ENCODE data around the gene UBE2J2. TPM values are rescaled to one million over a fixed set of nuclear protein-coding genes. Genes with fewer than 3 reads are reported as not detected.

The UBE2J2 gene
- total and polyA plus RNA-seq, 2 of the 13 experiments (the other 11 are each of a cell fraction or from before 2014, with no cell fraction given), result 25.4 to 29.4 TPM

- H3K27me3 ChIP-seq (ENCODE audit: control insufficient read depth in 1 of 2, insufficient read depth in 2 of 2, low read length in 2 of 2), result no peaks in the 10 kb centered on the region; a peak in 2 of 5 replicates
- ChIA-PET CTCF (ENCODE audit: low intra/inter-chr PET ratio, low total read pairs) (no interaction called here), POLR2A (no interaction called here)
- FAIRE-seq, result no peak
- intact Hi-C loops (cut with micrococcal nuclease; ENCODE audit: unreplicated experiment) (loop anchor here (5.0 to 10.0 kb wide), 3 partner anchors 59 to 229 kb away; partner anchors contain the start of genes HES4 and TTLL10), in situ Hi-C loops (cut with HindIII; ENCODE audit: extremely low pct_ligation_motif_present, low pct_unique_long_range_greater_than_20kb) (no loop called here)
- H3K4me2 ChIP-seq (ENCODE audit: low read depth, low read length), result no peak overlapping the region; the same call in 1 of the 2 replicates
- H3K4me3 ChIP-seq (replicated peaks in 1 of 3; ENCODE audit: insufficient read depth in 1 of 3, low read depth in 2 of 3, low read length in 3 of 3), result no peak overlapping the region
- peaks cover 84% of the 10 kb centered on the region for H3K4me1 ChIP-seq (ENCODE audit: insufficient read depth, low read length)
- no TSS peak for BruUV-seq (replicated peaks)
- H4K20me1 ChIP-seq (ENCODE audit: insufficient read depth, low read length), result no peaks in the 10 kb centered on the region
- no peaks in the 10 kb centered on the region; a peak in 1 of 5 replicates for H3K36me3 ChIP-seq (replicated peaks in 1 of 2; ENCODE audit: control insufficient read depth in 1 of 2, insufficient read depth in 2 of 2, low read length in 2 of 2)
- WGBS (ENCODE audit: low lambda C conversion rate), result 89% methylated on average over 22 of the region's 28 CpGs
- H3K79me2 ChIP-seq (ENCODE audit: insufficient read depth, low read length), result peaks cover 26% of the 10 kb centered on the region
- H2AFZ ChIP-seq (ENCODE audit: low read length), result no peak overlapping the region
- ATAC-seq, result no peak
- no peak overlapping the region for H3K9ac ChIP-seq (ENCODE audit: insufficient read depth, low read depth, low read length)
- H3K27ac ChIP-seq (ENCODE audit: extremely low read length, insufficient read depth, low read length), result no peak overlapping the region
- H3K9me3 ChIP-seq (ENCODE audit: low read length), result no peaks in the 10 kb centered on the region
- no peak for DNase-seq (ENCODE audit: low spot score)
- TF ChIP-seq NONO (IDR thresholded peaks at IDR 0.05) (no peak), NONO (CRISPR knock-in tag; conservative IDR thresholded peaks at IDR 0.05) (no peak), HNF1B (CRISPR knock-in tag; IDR thresholded peaks at IDR 0.05) (no peak), TFDP1 (CRISPR knock-in tag; IDR thresholded peaks at IDR 0.05; ENCODE audit: borderline replicate concordance) (no peak), ZNF20 (CRISPR knock-in tag; IDR thresholded peaks at IDR 0.05) (no peak), MED1 (CRISPR knock-in tag; IDR thresholded peaks at IDR 0.05) (no peak), ZC3H13 (CRISPR knock-in tag; IDR thresholded peaks at IDR 0.05) (peak; percentile 82; the same call in 1 of the 2 replicates), RBFOX2 (IDR thresholded peaks at IDR 0.05; ENCODE audit: low read depth, low read length) (peak; percentile 47), ZNF567 (CRISPR knock-in tag; IDR thresholded peaks at IDR 0.05; ENCODE audit: borderline replicate concordance) (no peak), ZFP91 (CRISPR knock-in tag; IDR thresholded peaks at IDR 0.05; ENCODE audit: borderline replicate concordance) (0 out of 2 replicates have a peak, but pooled peaks have one; percentile 4), DR1 (CRISPR knock-in tag; IDR thresholded peaks at IDR 0.05) (no peak), HMG20A (CRISPR knock-in tag; IDR thresholded peaks at IDR 0.05; ENCODE audit: borderline replicate concordance) (no peak), THAP7 (CRISPR knock-in tag; IDR thresholded peaks at IDR 0.05) (no peak), GPBP1L1 (CRISPR knock-in tag; IDR thresholded peaks at IDR 0.05) (no peak), SMAD3 (CRISPR knock-in tag; IDR thresholded peaks at IDR 0.05) (no peak), CC2D1A (CRISPR knock-in tag; IDR thresholded peaks at IDR 0.05) (no peak), ZNF780A (CRISPR knock-in tag; IDR thresholded peaks at IDR 0.05) (no peak), AGO2 (optimal IDR thresholded peaks at IDR 0.05; ENCODE audit: low read depth, low read length) (peak; percentile 86), TARDBP (CRISPR knock-in tag; IDR thresholded peaks at IDR 0.05) (no peak)
These were observed 39.4 kb downstream of the UBE2J2 start for GRCh38 chr1:1234180-1234808.

Measured in HepG2 (cell line).